WTC11 (cell line): ENCODE results near the gene PPP1R3E. TPM values are rescaled to one million over a fixed set of nuclear protein-coding genes. Genes with fewer than 3 reads are reported as not detected.
A peak's percentile ranks its signal among the peaks of the same experiment; 100 is the strongest.

Source experiments
- ATAC-seq: fragments of 200-7000 bp; cut with Tn5 transposase; 2 replicates; pipeline ENCODE4 v1.10.0; 2021; ENCODE audit warnings: mild to moderate bottlenecking, moderate library complexity
- CTCF ChIA-PET: fragments of 300-600 bp; sonication (Branson Sonifier 250); formaldehyde crosslinking; loops from one replicate; lab custom pipeline; 2021; ENCODE audit warnings: antibody characterized with exemption; lab: Charles Lee
- POLR2A ChIA-PET: fragments of 350-600 bp; sonication (Branson Sonifier 250); formaldehyde crosslinking; loops from one replicate; lab custom pipeline; 2021; ENCODE audit warnings: antibody characterized with exemption; lab: Charles Lee
- DNase-seq: peaks from one replicate; pipeline ENCODE4 v3.0.0; 2021; ENCODE audit warnings: low spot score
- H3K27ac Mint-ChIP-seq: 2 replicates; pipeline ENCODE4 v1.8.0; 2021; ENCODE audit warnings: mixed read lengths
- H3K27me3 Mint-ChIP-seq: 2 replicates; pipeline ENCODE4 v1.8.0; 2021; ENCODE audit warnings: low read depth, mild to moderate bottlenecking, moderate library complexity, mixed read lengths
- H3K36me3 Mint-ChIP-seq: 2 replicates; pipeline ENCODE4 v1.8.0; 2021; ENCODE audit warnings: mixed read lengths
- H3K4me1 Mint-ChIP-seq: 2 replicates; pipeline ENCODE4 v1.8.0; 2022; ENCODE audit warnings: mixed read lengths
- H3K4me3 Mint-ChIP-seq: 2 replicates; pipeline ENCODE4 v1.8.0; 2021; ENCODE audit warnings: mild to moderate bottlenecking, moderate library complexity, mixed read lengths
- H3K9me3 Mint-ChIP-seq: 2 replicates; pipeline ENCODE4 v1.8.0; 2021; ENCODE audit warnings: mixed read lengths
- ARID4B ChIP-seq: sonication (generic); formaldehyde crosslinking; IDR thresholded peaks from 2 replicates; pipeline ENCODE4 v1.8.0; 2023; ENCODE audit warnings: missing genetic modification reagents, mild to moderate bottlenecking, borderline replicate concordance
- ATF1 ChIP-seq: sonication (generic); formaldehyde crosslinking; IDR thresholded peaks from 2 replicates; pipeline ENCODE4 v1.8.1; 2023; ENCODE audit warnings: mild to moderate bottlenecking, moderate library complexity, missing genetic modification reagents
- CDX4 ChIP-seq: fragments of 250-450 bp; sonication (Bioruptor Pico); IDR thresholded peaks from 2 replicates; pipeline ENCODE4 v1.9.0; 2021; ENCODE audit warnings: moderate library complexity, mild to moderate bottlenecking, inconsistent platforms, borderline replicate concordance
- E2F1 ChIP-seq: sonication (generic); formaldehyde crosslinking; IDR thresholded peaks from 2 replicates; pipeline ENCODE4 v1.8.0; 2022; ENCODE audit warnings: mild to moderate bottlenecking, missing genetic modification reagents
- ELF4 ChIP-seq: sonication (generic); formaldehyde crosslinking; IDR thresholded peaks from 2 replicates; pipeline ENCODE4 v1.8.1; 2022; ENCODE audit warnings: low read depth, mild to moderate bottlenecking, moderate library complexity, missing genetic modification reagents
- GABPB1 ChIP-seq: sonication (generic); formaldehyde crosslinking; IDR thresholded peaks from 2 replicates; pipeline ENCODE4 v1.8.1; 2023; ENCODE audit warnings: mild to moderate bottlenecking, missing genetic modification reagents
- JAZF1 ChIP-seq: fragments of 250-450 bp; sonication (Bioruptor Pico); IDR thresholded peaks from 2 replicates; pipeline ENCODE4 v1.9.0; 2021; ENCODE audit warnings: moderate library complexity, mild to moderate bottlenecking, inconsistent platforms
- JUN ChIP-seq: sonication (generic); formaldehyde crosslinking; IDR thresholded peaks from 2 replicates; pipeline ENCODE4 v1.8.0; 2023; ENCODE audit warnings: mild to moderate bottlenecking, missing genetic modification reagents
- MXD4 ChIP-seq: fragments of 250-450 bp; sonication (Bioruptor Pico); IDR thresholded peaks from 2 replicates; pipeline ENCODE4 v1.8.0; 2021; ENCODE audit warnings: mild to moderate bottlenecking, moderate library complexity, borderline replicate concordance
- NR2C2 ChIP-seq: sonication (generic); formaldehyde crosslinking; IDR thresholded peaks from 2 replicates; pipeline ENCODE4 v1.8.0; 2022; ENCODE audit warnings: mild to moderate bottlenecking, missing genetic modification reagents
- PREB ChIP-seq: sonication (generic); formaldehyde crosslinking; IDR thresholded peaks from 2 replicates; pipeline ENCODE4 v1.8.1; 2022; ENCODE audit warnings: mild to moderate bottlenecking, missing genetic modification reagents, moderate library complexity, borderline replicate concordance
- TEAD1 ChIP-seq: sonication (generic); formaldehyde crosslinking; IDR thresholded peaks from 2 replicates; pipeline ENCODE4 v1.8.0; 2022; ENCODE audit warnings: mild to moderate bottlenecking, missing genetic modification reagents
- ZNF232 ChIP-seq: sonication (generic); formaldehyde crosslinking; IDR thresholded peaks from 2 replicates; pipeline ENCODE4 v1.8.0; 2022; ENCODE audit warnings: mild to moderate bottlenecking, missing genetic modification reagents
- ZNF281 ChIP-seq: sonication (generic); formaldehyde crosslinking; IDR thresholded peaks from 2 replicates; pipeline ENCODE4 v1.8.0; 2023; ENCODE audit warnings: mild to moderate bottlenecking, missing genetic modification reagents
- ZNF416 ChIP-seq: fragments of 250-450 bp; sonication (Bioruptor Pico); IDR thresholded peaks from 2 replicates; pipeline ENCODE4 v1.9.0; 2021; ENCODE audit warnings: mild to moderate bottlenecking, inconsistent platforms
- total RNA-seq: library from RNA; stranded (reverse); gene quantifications from 3 replicates; pipeline ENCODE4 v1.2.3, GENCODE V29; 2021

PPP1R3E gene
- total RNA-seq, 1 experiment from 2014 or later: 7.4 TPM

- POLR2A ChIA-PET: no interaction called here
- ATAC-seq (no peak), DNase-seq (no peak)
- CTCF ChIA-PET: interaction anchor here (1.1 kb wide), 1 partner anchor 18 kb away, joined by 3 read pairs; no protein-coding TSS in a partner anchor
- H3K4me3 Mint-ChIP-seq: 0 out of 2 replicates have a peak overlapping the region, but pooled peaks have one; percentile 87
- H3K27ac Mint-ChIP-seq: no peak overlapping the region
- no peaks in the 10 kb centered on the region for H3K9me3 Mint-ChIP-seq
- TF ChIP-seq NR2C2: no peak
- no peak for TF ChIP-seq E2F1 (CRISPR knock-in tag)
- no peak for TF ChIP-seq JAZF1 (CRISPR knock-in tag)
- peaks cover 4% of the 10 kb centered on the region for H3K27me3 Mint-ChIP-seq
- peaks cover 18% of the 10 kb centered on the region for H3K4me1 Mint-ChIP-seq
- H3K36me3 Mint-ChIP-seq: peaks cover 6% of the 10 kb centered on the region
Measured at GRCh38 chr14:23308721-23309445, 6.2 kb upstream of the PPP1R3E start.

GRCh38 chr14:23307687-23308644, 5.3 kb upstream of the PPP1R3E start:
- no peak for TF ChIP-seq GABPB1 (CRISPR knock-in tag)
- peaks cover 14% of the 10 kb centered on the region for H3K27me3 Mint-ChIP-seq
- POLR2A ChIA-PET: interaction anchor here (0.6 to 2.7 kb wide), 4 partner anchors 13 to 61 kb away, joined by 3 to 32 read pairs (median 6); partner anchors contain the start of genes HOMEZ and PABPN1
- peaks cover 6% of the 10 kb centered on the region for H3K36me3 Mint-ChIP-seq
- CTCF ChIA-PET: interaction anchor here (1.1 to 2.9 kb wide), 8 partner anchors 13 to 322 kb away, joined by 3 to 20 read pairs (median 5); partner anchors contain the start of genes HOMEZ and PABPN1
- no peak for DNase-seq
- ATAC-seq: no peak
- no peak overlapping the region for H3K27ac Mint-ChIP-seq
- H3K4me3 Mint-ChIP-seq: peak overlapping the region; percentile 87
- H3K9me3 Mint-ChIP-seq: no peaks in the 10 kb centered on the region
- H3K4me1 Mint-ChIP-seq: peaks cover 20% of the 10 kb centered on the region

GRCh38 chr14:23307146-23307530, 4.5 kb upstream of the PPP1R3E start:
- peak overlapping the region; percentile 58 for H3K27ac Mint-ChIP-seq
- ChIA-PET CTCF (interaction anchor here (0.6 to 2.9 kb wide), 16 partner anchors 14 to 448 kb away, joined by 3 to 20 read pairs (median 5); partner anchors contain the start of genes HOMEZ, PABPN1 and SLC22A17), POLR2A (interaction anchor here (0.5 to 2.7 kb wide), 8 partner anchors 14 to 377 kb away, joined by 3 to 32 read pairs (median 6); partner anchors contain the start of genes ACIN1, C14orf119, HOMEZ and PABPN1)
- peak overlapping the region; percentile 87 for H3K4me3 Mint-ChIP-seq
- no peak for DNase-seq
- no peaks in the 10 kb centered on the region for H3K9me3 Mint-ChIP-seq
- H3K27me3 Mint-ChIP-seq: peaks cover 18% of the 10 kb centered on the region
- no peak for TF ChIP-seq ZNF416
- TF ChIP-seq ELF4 (CRISPR knock-in tag): no peak
- TF ChIP-seq MXD4 (CRISPR knock-in tag): no peak
- TF ChIP-seq PREB (CRISPR knock-in tag): no peak
- TF ChIP-seq JUN (CRISPR knock-in tag): no peak
- TF ChIP-seq ZNF281 (CRISPR knock-in tag): no peak
- TF ChIP-seq TEAD1 (CRISPR knock-in tag): no peak
- no peak for TF ChIP-seq CDX4 (CRISPR knock-in tag)
- TF ChIP-seq ATF1 (CRISPR knock-in tag): no peak
- no peak for TF ChIP-seq ZNF232 (CRISPR knock-in tag)
- TF ChIP-seq ARID4B (CRISPR knock-in tag): no peak
- peaks cover 6% of the 10 kb centered on the region for H3K36me3 Mint-ChIP-seq
- H3K4me1 Mint-ChIP-seq: peaks cover 20% of the 10 kb centered on the region
- ATAC-seq: no peak
